Middle frontal gyrus (tissue), 1 donor: ENCODE results near the gene B3GALNT2.

Experiments
- DNase-seq: peaks from one replicate; pipeline ENCODE4 v3.0.0-alpha.2; 2015; ENCODE audit warnings: low spot score; ENCODE audit errors: extremely low spot score

Gene B3GALNT2

GRCh38 chr1:235411489-235412486 is 92.5 kb downstream of the B3GALNT2 start:
- DNase-seq: no peak

- DNase-seq: no peak
Measured at GRCh38 chr1:235410467-235410866, 93.8 kb downstream of the B3GALNT2 start.

DNA sequence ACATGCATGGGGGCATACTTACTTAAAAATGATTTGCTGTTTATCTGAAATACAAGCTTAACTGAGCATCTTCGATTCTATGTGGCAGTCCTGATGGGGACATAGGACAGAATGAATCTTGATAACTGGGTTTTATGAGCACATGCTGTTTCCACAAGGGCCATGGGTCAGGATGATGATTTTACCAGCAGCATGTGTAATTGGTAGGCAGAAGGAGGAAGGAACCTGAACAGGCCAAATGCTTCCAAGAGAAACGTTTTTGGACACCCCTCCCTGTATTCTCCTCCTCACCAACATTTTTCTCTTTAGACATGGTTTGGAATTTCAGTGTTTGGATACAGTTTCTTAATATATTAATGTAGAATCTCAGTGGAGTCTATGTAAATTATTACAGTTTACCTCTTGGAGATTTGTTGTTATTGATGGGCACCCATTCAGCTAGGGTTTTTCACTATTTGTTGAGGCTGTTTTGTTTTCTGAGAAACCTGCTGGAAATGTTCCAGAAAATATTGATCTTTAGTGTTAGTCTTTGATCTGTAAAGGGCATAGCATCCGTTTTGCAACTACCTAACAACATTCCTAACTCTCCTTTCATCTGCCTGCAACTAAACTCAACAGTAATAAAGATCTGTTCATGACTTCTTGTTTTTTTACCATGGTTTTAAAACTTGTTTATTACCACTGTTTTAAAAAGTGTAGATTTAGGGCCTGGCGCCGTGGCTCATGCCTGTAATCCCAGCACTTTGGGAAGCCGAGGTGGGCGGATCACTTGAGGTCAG is 95.0 kb downstream of the B3GALNT2 start:
- DNase-seq: no peak

- DNase-seq: no peak
Measured at GRCh38 chr1:235408503-235408960, 95.7 kb downstream of the B3GALNT2 start.

- DNase-seq: no peak
Measured at GRCh38 chr1:235407419-235407818, 96.8 kb downstream of the B3GALNT2 start.

DNA sequence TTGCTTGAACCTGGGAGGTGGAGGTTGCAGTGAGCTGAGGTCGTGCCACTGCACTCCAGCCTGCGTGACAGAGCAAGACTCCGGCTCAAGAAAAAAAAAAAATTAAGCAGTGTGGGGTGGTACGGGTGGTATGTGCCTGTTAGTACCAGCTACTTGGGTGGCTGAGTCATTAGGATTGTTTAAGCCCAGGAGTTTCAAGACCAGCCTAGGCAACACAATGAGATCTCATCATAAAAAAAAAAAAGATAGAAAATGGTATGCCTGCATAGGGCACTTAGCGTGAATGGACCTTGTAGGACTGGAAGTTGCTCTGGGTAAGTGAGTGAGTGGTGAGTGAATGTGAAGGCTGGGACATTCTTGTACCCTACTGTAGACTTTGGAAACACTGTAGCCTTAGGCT is 100.1 kb downstream of the B3GALNT2 start:
- DNase-seq: no peak

- DNase-seq: no peak
Measured at GRCh38 chr1:235403593-235403992, 100.7 kb downstream of the B3GALNT2 start.

DNA sequence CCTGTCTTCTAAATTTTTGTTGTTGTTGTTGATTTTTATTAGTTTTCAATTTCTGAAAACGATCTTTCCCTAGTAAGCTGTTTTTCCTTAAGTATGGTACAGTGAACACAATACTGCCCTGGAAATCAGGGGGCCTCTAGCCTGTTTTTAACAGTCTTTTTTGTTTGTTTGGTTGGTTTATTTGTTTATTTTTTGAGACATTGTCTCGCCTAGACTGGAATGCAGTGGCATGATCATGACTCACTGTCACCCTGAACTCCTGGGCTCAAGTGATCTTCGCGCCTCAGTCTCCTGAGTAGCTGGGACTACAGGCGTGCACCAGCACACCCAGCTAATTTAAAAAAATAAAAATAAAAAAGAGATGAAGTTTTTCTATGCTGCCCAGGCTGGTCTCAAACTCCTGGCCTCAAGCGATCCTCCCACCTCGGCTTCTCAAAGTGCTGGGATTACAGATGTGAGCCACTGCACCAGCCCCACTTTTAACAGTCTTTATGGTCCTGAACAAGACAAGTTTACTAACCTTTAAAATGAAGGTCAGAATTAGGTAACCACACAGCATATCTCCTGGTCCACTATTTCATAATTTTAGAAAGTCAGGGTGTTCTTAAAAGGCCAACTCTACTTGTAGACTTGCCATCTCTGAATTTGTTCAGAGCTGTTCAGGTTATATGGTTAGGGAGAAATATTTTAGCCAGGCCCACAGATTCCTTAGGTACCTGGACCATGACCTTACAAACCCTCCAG is 101.6 kb downstream of the B3GALNT2 start:
- DNase-seq: no peak

DNA sequence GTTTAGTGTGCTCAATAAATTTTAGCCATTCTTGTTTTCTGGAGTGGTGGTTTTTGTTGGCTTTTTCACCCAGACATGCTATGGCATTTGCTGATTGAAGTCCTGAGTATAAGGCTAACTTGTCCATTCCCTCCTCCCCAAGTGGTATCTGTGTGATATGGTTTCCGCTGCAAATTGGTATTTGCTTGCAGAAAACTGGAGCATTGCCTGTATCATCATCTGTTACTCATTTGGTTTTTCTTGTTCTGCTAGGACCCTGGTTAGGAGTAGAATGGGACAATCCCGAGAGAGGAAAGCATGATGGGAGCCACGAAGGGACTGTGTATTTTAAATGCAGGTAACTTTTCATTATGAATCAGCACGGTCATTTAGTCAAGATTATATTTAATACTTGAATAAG is 103.0 kb downstream of the B3GALNT2 start:
- no peak for DNase-seq
